ENCODE measurements around the gene IL1R1.

DNA sequence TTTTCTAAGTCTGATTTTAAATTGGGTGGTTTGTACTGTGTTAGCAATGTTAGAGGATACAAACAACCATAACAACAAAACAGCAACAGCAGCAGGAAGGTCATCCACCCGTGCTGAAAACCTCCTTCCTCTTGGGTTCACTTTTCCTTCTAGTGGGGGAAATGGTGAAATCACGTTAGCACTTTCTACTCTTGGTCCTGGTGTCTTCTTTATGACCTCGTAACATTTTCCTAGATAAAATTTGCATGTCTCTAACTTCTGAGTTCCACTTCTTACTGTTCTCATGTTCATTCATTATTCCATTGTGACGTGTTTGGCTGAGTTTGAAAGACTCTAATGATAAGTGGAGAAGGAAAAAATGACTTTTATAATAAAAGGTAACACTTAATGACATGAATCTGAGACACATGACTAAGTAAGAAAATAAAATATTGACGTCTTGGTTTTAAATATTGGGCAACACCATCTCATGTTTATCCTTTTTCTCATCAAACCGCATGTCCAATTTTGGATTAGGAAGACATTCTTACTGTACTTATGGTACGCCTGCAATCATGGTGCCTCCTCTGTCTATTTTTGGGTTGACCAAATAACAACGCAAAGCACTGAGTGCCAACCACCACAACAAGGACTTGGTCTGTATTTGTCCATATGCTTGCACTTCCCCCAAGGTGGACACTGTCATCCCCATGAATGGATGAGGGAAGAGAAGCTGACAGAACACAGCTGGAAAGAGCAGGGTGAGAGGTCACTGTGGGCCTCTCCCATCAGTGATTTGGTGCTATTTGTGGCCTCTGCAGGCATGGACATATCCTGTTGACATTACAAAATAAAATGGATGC is 25.7 kb upstream of the IL1R1 start:
- TF ChIP-seq, protein P1, sequence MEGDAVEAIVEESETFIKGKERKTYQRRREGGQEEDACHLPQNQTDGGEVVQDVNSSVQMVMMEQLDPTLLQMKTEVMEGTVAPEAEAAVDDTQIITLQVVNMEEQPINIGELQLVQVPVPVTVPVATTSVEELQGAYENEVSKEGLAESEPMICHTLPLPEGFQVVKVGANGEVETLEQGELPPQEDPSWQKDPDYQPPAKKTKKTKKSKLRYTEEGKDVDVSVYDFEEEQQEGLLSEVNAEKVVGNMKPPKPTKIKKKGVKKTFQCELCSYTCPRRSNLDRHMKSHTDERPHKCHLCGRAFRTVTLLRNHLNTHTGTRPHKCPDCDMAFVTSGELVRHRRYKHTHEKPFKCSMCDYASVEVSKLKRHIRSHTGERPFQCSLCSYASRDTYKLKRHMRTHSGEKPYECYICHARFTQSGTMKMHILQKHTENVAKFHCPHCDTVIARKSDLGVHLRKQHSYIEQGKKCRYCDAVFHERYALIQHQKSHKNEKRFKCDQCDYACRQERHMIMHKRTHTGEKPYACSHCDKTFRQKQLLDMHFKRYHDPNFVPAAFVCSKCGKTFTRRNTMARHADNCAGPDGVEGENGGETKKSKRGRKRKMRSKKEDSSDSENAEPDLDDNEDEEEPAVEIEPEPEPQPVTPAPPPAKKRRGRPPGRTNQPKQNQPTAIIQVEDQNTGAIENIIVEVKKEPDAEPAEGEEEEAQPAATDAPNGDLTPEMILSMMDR (IDR thresholded peaks at IDR 0.05; ENCODE audit: low read length), result no peak
- TF ChIP-seq EZH2 (IDR thresholded peaks at IDR 0.05; ENCODE audit: borderline replicate concordance, low read length), result no peak

All from OCI-LY1 (cell line).